Middle frontal gyrus (tissue), 1 donor: ENCODE data around the gene ATP5PO.

ENCODE experiments used
- DNase-seq: peaks from one replicate; pipeline ENCODE4 v3.0.0-alpha.2; 2015; ENCODE audit warnings: low spot score; ENCODE audit errors: extremely low spot score

ATP5PO gene

GRCh38 chr21:33915368-33916199 is at the start of gene ATP5PO:
ATP5PO (minus strand) TSS chr21:33915804; CDS start chr21:33915763, 41 bp downstream.
- DNase-seq, result peak; percentile 96

- no peak for DNase-seq
Observed at GRCh38 chr21:33964706-33965325, 49.2 kb upstream of the ATP5PO start.

GRCh38 chr21:33963848-33964555 is 48.4 kb upstream of the ATP5PO start:
- DNase-seq, result no peak

GRCh38 chr21:33962290-33962689 is 46.7 kb upstream of the ATP5PO start:
- no peak for DNase-seq

GRCh38 chr21:33961061-33961460 is 45.5 kb upstream of the ATP5PO start:
- DNase-seq, result no peak

- no peak for DNase-seq
Observed at GRCh38 chr21:33959680-33960079, 44.1 kb upstream of the ATP5PO start.

GRCh38 chr21:33954395-33954794 is 38.8 kb upstream of the ATP5PO start:
- DNase-seq, result no peak

- no peak for DNase-seq
Observed at GRCh38 chr21:33951276-33952178, 35.9 kb upstream of the ATP5PO start.

GRCh38 chr21:33950431-33951079 is 35.0 kb upstream of the ATP5PO start:
- DNase-seq, result no peak

GRCh38 chr21:33949516-33950430 is 34.2 kb upstream of the ATP5PO start:
- DNase-seq, result no peak

GRCh38 chr21:33948951-33949444 is 33.4 kb upstream of the ATP5PO start:
- no peak for DNase-seq

- DNase-seq, result peak; percentile 56
Observed at GRCh38 chr21:33948096-33948950, 32.7 kb upstream of the ATP5PO start.

GRCh38 chr21:33947451-33948095 is 32.0 kb upstream of the ATP5PO start:
- peak; percentile 65 for DNase-seq

GRCh38 chr21:33945652-33946270 is 30.2 kb upstream of the ATP5PO start:
- no peak for DNase-seq

GRCh38 chr21:33944185-33944763 is 28.7 kb upstream of the ATP5PO start:
- no peak for DNase-seq

- no peak for DNase-seq
Observed at GRCh38 chr21:33943293-33943692, 27.7 kb upstream of the ATP5PO start.

- no peak for DNase-seq
Observed at GRCh38 chr21:33942426-33942825, 26.8 kb upstream of the ATP5PO start.
